ENCODE data around the gene NFAT5.

The NFAT5 gene

GRCh38 chr16:69718111-69718764 lies 152.5 kb downstream of the NFAT5 start:
- no peak for TF ChIP-seq CTCF (IDR thresholded peaks at IDR 0.05; ENCODE audit: low read depth, low read length)
- in situ Hi-C loops (cut with HindIII; ENCODE audit: low sequenced_read_pairs), result no loop called here
- no peak for DNase-seq (ENCODE audit: low read depth, low spot score)
- no peak overlapping the region for H3K4me3 ChIP-seq (ENCODE audit: low read depth, low read length)

DNA sequence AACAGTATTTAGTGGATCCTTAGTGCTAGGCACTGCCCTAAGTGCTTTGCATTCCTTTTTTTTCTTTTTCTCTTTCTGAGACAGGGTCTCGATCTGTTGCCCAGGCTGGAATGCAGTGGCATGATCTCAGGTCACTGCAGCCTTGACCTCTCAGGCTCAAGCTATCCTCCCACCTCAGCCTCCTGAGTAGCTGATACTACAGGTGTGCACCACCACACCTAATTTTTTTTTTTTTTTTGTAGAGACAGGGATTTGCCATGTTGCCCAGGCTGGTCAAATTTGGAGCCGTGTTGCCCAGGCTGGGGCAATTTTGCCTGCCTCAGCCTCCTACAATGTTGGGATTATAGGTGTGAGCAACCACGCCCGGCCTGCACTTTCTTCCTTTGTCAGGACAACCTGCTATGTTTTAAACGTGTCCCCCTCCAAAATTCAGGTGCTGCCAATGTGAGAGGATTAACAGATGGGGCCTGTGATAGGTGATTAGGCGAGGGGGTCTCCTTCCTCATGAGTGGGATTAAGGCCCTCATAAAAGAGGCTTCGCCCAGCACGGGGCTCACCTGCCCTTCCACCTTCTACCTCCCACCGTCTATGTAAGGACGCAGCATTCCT lies 155.2 kb downstream of the NFAT5 start:
- no peak for TF ChIP-seq CTCF (IDR thresholded peaks at IDR 0.05; ENCODE audit: low read depth, low read length)
- in situ Hi-C loops (cut with HindIII; ENCODE audit: low sequenced_read_pairs), result no loop called here
- DNase-seq (ENCODE audit: low read depth, low spot score), result no peak
- no peak overlapping the region for H3K4me3 ChIP-seq (ENCODE audit: low read depth, low read length)

GRCh38 chr16:69721441-69721957 lies 155.7 kb downstream of the NFAT5 start:
- in situ Hi-C loops (cut with HindIII; ENCODE audit: low sequenced_read_pairs), result no loop called here
- TF ChIP-seq CTCF (IDR thresholded peaks at IDR 0.05; ENCODE audit: low read depth, low read length), result no peak
- no peak overlapping the region for H3K4me3 ChIP-seq (ENCODE audit: low read depth, low read length)
- no peak for DNase-seq (ENCODE audit: low read depth, low spot score)

DNA sequence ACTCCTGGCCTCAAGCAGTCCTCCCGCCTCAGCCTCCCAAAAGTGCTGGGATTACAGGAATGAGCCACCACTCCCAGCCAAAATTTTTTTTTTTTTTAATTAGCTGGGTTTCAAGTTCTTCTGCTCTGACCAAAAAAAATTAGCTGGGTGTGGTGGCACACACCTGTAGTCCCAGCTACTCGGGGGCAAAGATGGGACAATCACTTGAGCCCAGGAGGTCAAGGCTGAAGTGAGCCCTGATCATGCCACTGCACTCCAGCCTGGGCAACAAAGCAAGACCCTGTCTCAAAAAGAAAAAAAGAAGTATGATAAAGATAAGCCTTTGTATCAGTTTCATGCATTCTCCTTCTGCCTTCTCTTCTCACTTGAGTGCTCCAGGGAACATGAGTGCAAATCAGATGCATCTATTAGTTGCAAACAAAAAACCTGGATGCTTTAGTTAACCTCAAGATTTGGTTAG lies 158.7 kb downstream of the NFAT5 start:
- no peak overlapping the region for H3K4me3 ChIP-seq (ENCODE audit: low read depth, low read length)
- no peak for DNase-seq (ENCODE audit: low read depth, low spot score)
- no peak for TF ChIP-seq CTCF (IDR thresholded peaks at IDR 0.05; ENCODE audit: low read depth, low read length)
- in situ Hi-C loops (cut with HindIII; ENCODE audit: low sequenced_read_pairs), result no loop called here

GRCh38 chr16:69724981-69725479 lies 159.3 kb downstream of the NFAT5 start:
- no peak for DNase-seq (ENCODE audit: low read depth, low spot score)
- in situ Hi-C loops (cut with HindIII; ENCODE audit: low sequenced_read_pairs), result no loop called here

More at GRCh38 chr16:69724981-69725479, 159.3 kb downstream of the NFAT5 start:
- no peak for TF ChIP-seq CTCF (IDR thresholded peaks at IDR 0.05; ENCODE audit: low read depth, low read length)
- H3K4me3 ChIP-seq (ENCODE audit: low read depth, low read length), result peak overlapping the region; percentile 77

Data from astrocyte of the spinal cord (primary cell).